Stomach (tissue), 9 donors: ENCODE results near the gene ZNF689. TPM values are rescaled to one million over a fixed set of nuclear protein-coding genes. Genes with fewer than 3 reads are reported as not detected.
A peak's percentile ranks its signal among the peaks of the same experiment; 100 is the strongest.

Experiments used
- DNase-seq, 2 donors: peaks; one replicate each; pipeline versions ENCODE4 v3.0.0 to v3.0.0-alpha.2; 2013 to 2019
- H3K27ac ChIP-seq, 5 donors: fragments of 200-600 bp in 4 of 5; sonication (generic) in 4 of 5; one replicate each; pipeline ENCODE4 v1.5.1; 2013 to 2019; ENCODE audit warnings: mild to moderate bottlenecking in 1 of 5, moderate library complexity in 1 of 5
- H3K27me3 ChIP-seq, 3 donors: fragments of 200-600 bp; sonication (generic); one replicate each; pipeline ENCODE4 v1.5.1; 2017 to 2019; ENCODE audit warnings: mixed run types in 1 of 3
- H3K36me3 ChIP-seq, 4 donors: fragments of 200-600 bp; sonication (generic); 1 replicate in 3 of 4; 2 replicates in 1 of 4; pipeline ENCODE4 v1.5.1; 2016 to 2019
- H3K4me1 ChIP-seq, 4 donors: fragments of 200-600 bp; sonication (generic); one replicate each; pipeline ENCODE4 v1.5.1; 2016 to 2019
- H3K4me3 ChIP-seq, 4 donors: fragments of 200-600 bp; sonication (generic) in 3 of 4; one replicate each; pipeline ENCODE4 v1.5.1; 2016 to 2019; ENCODE audit warnings: mild to moderate bottlenecking in 1 of 4
- H3K9me3 ChIP-seq, 4 donors: fragments of 200-600 bp; sonication (generic); one replicate each; pipeline ENCODE4 v1.5.1; 2016 to 2019
- EP300 ChIP-seq: sonication (generic); formaldehyde crosslinking; IDR thresholded peaks from one replicate; pipeline ENCODE4 v1.6.1; 2017; ENCODE audit warnings: antibody characterized with exemption
- POLR2A ChIP-seq, 4 donors: fragments of 450-650 bp; IDR thresholded peaks; one replicate each; pipeline ENCODE4 v1.6.1; 2016; ENCODE audit warnings: antibody characterized with exemption in 4 of 4, control low read depth in 2 of 4, mild to moderate bottlenecking in 1 of 4, moderate library complexity in 1 of 4
- POLR2AphosphoS5 ChIP-seq, 3 donors: sonication (generic); formaldehyde crosslinking; IDR thresholded peaks; one replicate each; pipeline ENCODE4 v1.6.1; 2016; ENCODE audit warnings: antibody characterized with exemption in 3 of 3
- WGBS, 5 donors: extraction: QIAGEN DNeasy Blood & Tissue Kit in 3 of 5; methylation state at CpG; one replicate each; pipeline versions ENCODE4 v1.1.5 to v1.1.7; 2013 to 2018; 5-methylcytosine and 5-hydroxymethylcytosine counted together
- intact Hi-C: fragments of 100-400 bp; cut with DNase I; formaldehyde crosslinking; loops from one replicate; pipeline ENCODE4 v1.15.1; 2023; ENCODE audit warnings: low total_unique reads
- polyA plus RNA-seq, 3 donors: library from polyadenylated mRNA; stranded (reverse); fragments of 200-250 nt; gene quantifications; one replicate each; pipeline ENCODE4 v1.2.3, GENCODE V29; 2013
- total RNA-seq, 5 donors: library from RNA; depleted of rRNA; stranded (reverse); fragments of >200 nt; gene quantifications; one replicate each; pipeline versions ENCODE4 v1.1.0 to v1.2.3, GENCODE V29; 2014 to 2016
- TF ChIP-seq, protein P1 (sequence below), 7 experiments: fragments of 450-650 bp in 4 of 7; fragments of 200-600 bp in 3 of 7; sonication (generic) in 3 of 7; IDR thresholded peaks; one replicate each; pipeline ENCODE4 v1.5.1; 2016 to 2019; ENCODE audit warnings: antibody characterized with exemption in 7 of 7, control low read depth in 2 of 7, mild to moderate bottlenecking in 1 of 7
- donor health status: healthy with polysubstance abuse.
- donor health status: Bipolar disorder and iron deficiency.
- donor health status: healthy.

Gene ZNF689
- total and polyA plus RNA-seq, 8 donors: 0.58 to 86.4 (median 4.1) TPM

- Histone ChIP-seq H3K27ac (peak overlapping the region; percentile 85 to 99 (median 96)), H3K4me1 (peaks cover 39 to 60% (median 52%) of the 10 kb centered on the region in 4 donors), H3K4me3 (peak overlapping the region; percentile 36 to 52 (median 43)), H3K36me3 (peaks cover 40 to 66% (median 63%) of the 10 kb centered on the region in 4 donors), H3K27me3 (no peaks in the 10 kb centered on the region), H3K9me3 (no peaks in the 10 kb centered on the region)
- TF ChIP-seq, protein P1, sequence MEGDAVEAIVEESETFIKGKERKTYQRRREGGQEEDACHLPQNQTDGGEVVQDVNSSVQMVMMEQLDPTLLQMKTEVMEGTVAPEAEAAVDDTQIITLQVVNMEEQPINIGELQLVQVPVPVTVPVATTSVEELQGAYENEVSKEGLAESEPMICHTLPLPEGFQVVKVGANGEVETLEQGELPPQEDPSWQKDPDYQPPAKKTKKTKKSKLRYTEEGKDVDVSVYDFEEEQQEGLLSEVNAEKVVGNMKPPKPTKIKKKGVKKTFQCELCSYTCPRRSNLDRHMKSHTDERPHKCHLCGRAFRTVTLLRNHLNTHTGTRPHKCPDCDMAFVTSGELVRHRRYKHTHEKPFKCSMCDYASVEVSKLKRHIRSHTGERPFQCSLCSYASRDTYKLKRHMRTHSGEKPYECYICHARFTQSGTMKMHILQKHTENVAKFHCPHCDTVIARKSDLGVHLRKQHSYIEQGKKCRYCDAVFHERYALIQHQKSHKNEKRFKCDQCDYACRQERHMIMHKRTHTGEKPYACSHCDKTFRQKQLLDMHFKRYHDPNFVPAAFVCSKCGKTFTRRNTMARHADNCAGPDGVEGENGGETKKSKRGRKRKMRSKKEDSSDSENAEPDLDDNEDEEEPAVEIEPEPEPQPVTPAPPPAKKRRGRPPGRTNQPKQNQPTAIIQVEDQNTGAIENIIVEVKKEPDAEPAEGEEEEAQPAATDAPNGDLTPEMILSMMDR (IDR thresholded peaks at IDR 0.05): no peak
- TF ChIP-seq EP300 (no peak), POLR2AphosphoS5 (IDR thresholded peaks at IDR 0.05) (no peak), POLR2A (IDR thresholded peaks at IDR 0.05) (no peak)
- intact Hi-C loops: loop anchor here (10.0 kb wide), 1 partner anchor 92 kb away; no protein-coding TSS in a partner anchor
- 28 to 30% (median 30%) methylated on average over 29 to 32 of the region's 32 CpGs for WGBS, 5 donors
- DNase-seq: no peak
These were observed 47.0 kb upstream of the ZNF689 start for GRCh38 chr16:30656974-30657865.

- H3K9me3 ChIP-seq: no peaks in the 10 kb centered on the region
- peaks cover 36 to 59% (median 52%) of the 10 kb centered on the region in 4 donors for H3K4me1 ChIP-seq
- peaks cover 38 to 58% (median 56%) of the 10 kb centered on the region in 4 donors for H3K36me3 ChIP-seq
- DNase-seq: no peak
- peak overlapping the region in 3 of 5 donors; percentile 96 to 99 (median 98) for H3K27ac ChIP-seq
- intact Hi-C loops: loop anchor here (10.0 kb wide), 1 partner anchor 92 kb away; no protein-coding TSS in a partner anchor
- no peaks in the 10 kb centered on the region for H3K27me3 ChIP-seq
- 93 to 96% (median 95%) methylated on average over 8 of the region's 8 CpGs for WGBS, 5 donors
- no peak overlapping the region for H3K4me3 ChIP-seq
- TF ChIP-seq, protein P1 (IDR thresholded peaks at IDR 0.05): no peak
- no peak for TF ChIP-seq POLR2AphosphoS5 (IDR thresholded peaks at IDR 0.05)
- TF ChIP-seq EP300: no peak
- TF ChIP-seq POLR2A (IDR thresholded peaks at IDR 0.05): no peak
These were observed 46.2 kb upstream of the ZNF689 start for GRCh38 chr16:30656388-30656787.

DNA sequence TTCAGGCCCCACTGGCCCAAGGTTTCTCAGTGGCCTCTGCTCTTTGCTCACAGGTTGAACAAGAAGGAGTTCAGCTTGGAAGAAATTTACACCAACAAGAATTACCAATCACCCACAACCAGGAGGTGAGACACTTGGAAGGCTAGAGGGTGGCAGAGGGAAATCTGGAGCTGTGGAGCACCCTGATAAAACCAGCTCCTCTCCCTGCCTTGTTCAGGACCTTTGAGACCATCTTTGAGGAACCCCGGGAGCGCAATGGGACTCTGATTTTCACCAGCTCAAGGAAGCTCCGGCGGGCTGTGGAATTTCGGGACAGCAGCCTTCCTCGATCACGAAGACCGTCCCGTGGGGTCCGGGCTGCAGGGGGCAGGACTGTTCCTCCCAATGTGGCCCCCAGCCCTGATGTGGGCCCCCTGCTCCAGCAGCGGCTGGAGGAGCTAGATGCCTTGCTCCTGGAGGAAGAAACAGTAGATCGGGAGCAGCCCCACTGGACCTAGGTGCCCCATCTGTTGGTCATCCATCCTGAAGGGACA is 45.7 kb upstream of the ZNF689 start:
- 92 to 97% (median 97%) methylated on average over 12 of the region's 12 CpGs for WGBS, 5 donors
- Histone ChIP-seq H3K27me3 (no peaks in the 10 kb centered on the region), H3K9me3 (no peaks in the 10 kb centered on the region), H3K36me3 (peaks cover 38 to 53% (median 51%) of the 10 kb centered on the region in 4 donors), H3K4me1 (peaks cover 31 to 54% (median 47%) of the 10 kb centered on the region in 4 donors), H3K4me3 (no peak overlapping the region), H3K27ac (peak overlapping the region in 1 of 5 donors; percentile 98)
- no peak for DNase-seq
- intact Hi-C loops: loop anchor here (10.0 kb wide), 1 partner anchor 91 kb away; no protein-coding TSS in a partner anchor
- TF ChIP-seq POLR2AphosphoS5 (IDR thresholded peaks at IDR 0.05) (no peak), EP300 (no peak), POLR2A (IDR thresholded peaks at IDR 0.05) (no peak)
- TF ChIP-seq, protein P1 (IDR thresholded peaks at IDR 0.05): no peak

DNA sequence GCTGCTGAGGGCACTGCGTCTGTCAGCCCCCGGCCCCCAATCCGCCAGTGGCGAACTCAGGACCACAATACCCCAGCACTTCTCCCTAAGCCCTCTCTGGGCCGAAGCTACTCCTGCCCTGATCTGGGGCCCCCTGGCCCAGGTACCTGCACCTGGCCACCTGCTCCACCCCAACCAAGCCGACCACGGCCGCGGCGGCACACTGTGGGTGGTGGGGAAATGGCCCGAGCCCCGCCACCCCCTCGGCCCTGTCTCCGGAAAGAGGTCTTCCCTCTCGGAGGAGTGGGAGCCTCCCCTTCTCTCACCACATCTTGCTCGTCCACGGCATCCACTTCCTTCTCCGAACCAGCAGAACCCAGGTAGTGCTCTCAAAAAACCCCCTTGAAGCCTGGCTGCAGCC is 44.7 kb upstream of the ZNF689 start:
- Histone ChIP-seq H3K36me3 (peaks cover 38 to 49% (median 47%) of the 10 kb centered on the region in 4 donors), H3K4me1 (peaks cover 26 to 47% (median 40%) of the 10 kb centered on the region in 4 donors), H3K4me3 (no peak overlapping the region), H3K27me3 (no peaks in the 10 kb centered on the region), H3K9me3 (no peaks in the 10 kb centered on the region), H3K27ac (no peak overlapping the region)
- intact Hi-C loops: loop anchor here (10.0 kb wide), 1 partner anchor 90 kb away; no protein-coding TSS in a partner anchor
- WGBS, 5 donors: 91 to 94% (median 93%) methylated on average over 16 to 18 of the region's 18 CpGs
- DNase-seq: no peak
- TF ChIP-seq, protein P1 (IDR thresholded peaks at IDR 0.05): no peak
- TF ChIP-seq EP300: no peak
- TF ChIP-seq POLR2AphosphoS5 (IDR thresholded peaks at IDR 0.05): no peak
